Keratinocyte (primary cell): ENCODE data around the gene ALDH3A1. TPM values are rescaled to one million over a fixed set of nuclear protein-coding genes. Genes with fewer than 3 reads are reported as not detected.

ENCODE experiments used
- DNase-seq: peaks from one replicate; pipeline ENCODE4 v3.0.0-alpha.2; 2011; ENCODE audit warnings: low read depth, missing footprints, low spot score
- FAIRE-seq: peaks from 2 replicates; lab custom pipeline; 2011; peaks lifted over from hg19 to GRCh38; lab: Jason Lieb, UNC
- H2AFZ ChIP-seq: 2 replicates; pipeline ENCODE4 v1.6.0; 2012; ENCODE audit warnings: low read length, control low read depth, inconsistent platforms; ENCODE audit not compliant: control insufficient read depth
- H3K27ac ChIP-seq: 2 replicates; pipeline ENCODE4 v1.5.1; 2011; ENCODE audit warnings: low read length; ENCODE audit not compliant: control insufficient read depth, insufficient read depth
- H3K27me3 ChIP-seq: 3 replicates; pipeline ENCODE4 v1.6.0; 2011; ENCODE audit warnings: low read length; ENCODE audit not compliant: control insufficient read depth, insufficient read depth; ENCODE audit errors: extremely low read depth
- H3K36me3 ChIP-seq, 2 experiments: 2 replicates in 1 of 2; 3 replicates in 1 of 2; pipeline ENCODE4 v1.5.1; 2011; ENCODE audit warnings: low read length in 2 of 2, mild to moderate bottlenecking in 1 of 2; ENCODE audit not compliant: control insufficient read depth in 2 of 2, insufficient read depth in 2 of 2; ENCODE audit errors: extremely low read depth in 1 of 2
- H3K4me1 ChIP-seq: 3 replicates; pipeline ENCODE4 v1.5.1; 2011; ENCODE audit warnings: low read length; ENCODE audit not compliant: control insufficient read depth, insufficient read depth; ENCODE audit errors: extremely low read depth
- H3K4me2 ChIP-seq: 3 replicates; pipeline ENCODE4 v1.6.0; 2011; ENCODE audit warnings: low read depth, low read length; ENCODE audit not compliant: control insufficient read depth, insufficient read depth; ENCODE audit errors: extremely low read depth
- H3K4me3 ChIP-seq, 3 experiments: fragments of 200-600 bp in 1 of 3; sonication (generic) in 1 of 3; 2 replicates in 2 of 3; 3 replicates in 1 of 3; pipeline ENCODE4 v1.5.1; 2011 to 2016; ENCODE audit warnings: low read length in 3 of 3, mild to moderate bottlenecking in 3 of 3, control low read depth in 2 of 3, inconsistent platforms in 1 of 3, low read depth in 1 of 3, mixed read lengths in 1 of 3, mixed run types in 1 of 3, moderate library complexity in 1 of 3; ENCODE audit not compliant: control insufficient read depth in 2 of 3, insufficient read depth in 2 of 3; ENCODE audit errors: extremely low read depth in 1 of 3
- H3K79me2 ChIP-seq: 2 replicates; pipeline ENCODE4 v1.6.0; 2012; ENCODE audit warnings: low read length; ENCODE audit not compliant: control insufficient read depth, insufficient read depth
- H3K9ac ChIP-seq: 3 replicates; pipeline ENCODE4 v1.6.0; 2011; ENCODE audit warnings: low read length; ENCODE audit not compliant: control insufficient read depth, insufficient read depth; ENCODE audit errors: extremely low read depth
- H3K9me1 ChIP-seq: 3 replicates; pipeline ENCODE4 v1.6.0; 2011; ENCODE audit warnings: low read length; ENCODE audit not compliant: control insufficient read depth, insufficient read depth; ENCODE audit errors: extremely low read depth
- H3K9me3 ChIP-seq: 2 replicates; pipeline ENCODE4 v1.5.1; 2012; ENCODE audit warnings: low read depth, low read length; ENCODE audit not compliant: control insufficient read depth
- H4K20me1 ChIP-seq: 3 replicates; pipeline ENCODE4 v1.6.0; 2011; ENCODE audit warnings: low read length; ENCODE audit not compliant: control insufficient read depth, insufficient read depth; ENCODE audit errors: extremely low read depth
- EZH2 ChIP-seq: IDR thresholded peaks from one replicate; pipeline ENCODE4 v1.6.1; 2012; ENCODE audit warnings: inconsistent platforms, mild to moderate bottlenecking, low read length, moderate library complexity
- dilution Hi-C: fragments of 300-500 bp; cut with MboI; formaldehyde crosslinking; loops from one replicate; pipeline ENCODE4 v1.7.0; 2020; ENCODE audit warnings: low sequenced_read_pairs; ENCODE audit not compliant: extremely low pct_ligation_motif_present
- polyA plus RNA-seq, 5 experiments: library from polyadenylated mRNA; depleted of rRNA in 3 of 5; stranded (reverse) in 3 of 5; stranded (forward) in 1 of 5; unstranded in 1 of 5; fragments of >200 nt; gene quantifications; 1 replicate in 1 of 5; 2 replicates in 3 of 5; 3 replicates in 1 of 5; pipeline versions ENCODE4 v1.2.1 to v1.2.3, GENCODE V29; 2011 to 2012; ENCODE audit warnings: missing spikeins in 2 of 5, low read depth in 1 of 5, low replicate concordance in 1 of 5
- TF ChIP-seq, protein P1 (sequence below), 3 experiments: IDR thresholded peaks in 1 of 3; conservative IDR thresholded peaks in 1 of 3; optimal IDR thresholded peaks in 1 of 3; 2 replicates in 2 of 3; 3 replicates in 1 of 3; pipeline versions ENCODE3 to v1.5.1; 2011; ENCODE audit warnings: low read length in 3 of 3, mild to moderate bottlenecking in 3 of 3, moderate library complexity in 2 of 3, control low read depth in 1 of 3, inconsistent platforms in 1 of 3; ENCODE audit not compliant: insufficient read depth in 2 of 3; ENCODE audit errors: extremely low read depth in 1 of 3

The ALDH3A1 gene
- polyA plus RNA-seq, 1 donor (not counting 4 experiments of a cell fraction or from before 2014, with no cell fraction given) = 5.8 TPM

- H3K4me2 ChIP-seq = no peak overlapping the region
- H3K9me1 ChIP-seq = no peaks in the 10 kb centered on the region
- peaks cover 14% of the 10 kb centered on the region for H3K4me1 ChIP-seq
- no peak overlapping the region for H3K9ac ChIP-seq
- H3K4me3 ChIP-seq = no peak overlapping the region
- no peaks in the 10 kb centered on the region for H3K27me3 ChIP-seq
- FAIRE-seq (no peak), DNase-seq (no peak)
- TF ChIP-seq EZH2 = no peak
- TF ChIP-seq, protein P1, sequence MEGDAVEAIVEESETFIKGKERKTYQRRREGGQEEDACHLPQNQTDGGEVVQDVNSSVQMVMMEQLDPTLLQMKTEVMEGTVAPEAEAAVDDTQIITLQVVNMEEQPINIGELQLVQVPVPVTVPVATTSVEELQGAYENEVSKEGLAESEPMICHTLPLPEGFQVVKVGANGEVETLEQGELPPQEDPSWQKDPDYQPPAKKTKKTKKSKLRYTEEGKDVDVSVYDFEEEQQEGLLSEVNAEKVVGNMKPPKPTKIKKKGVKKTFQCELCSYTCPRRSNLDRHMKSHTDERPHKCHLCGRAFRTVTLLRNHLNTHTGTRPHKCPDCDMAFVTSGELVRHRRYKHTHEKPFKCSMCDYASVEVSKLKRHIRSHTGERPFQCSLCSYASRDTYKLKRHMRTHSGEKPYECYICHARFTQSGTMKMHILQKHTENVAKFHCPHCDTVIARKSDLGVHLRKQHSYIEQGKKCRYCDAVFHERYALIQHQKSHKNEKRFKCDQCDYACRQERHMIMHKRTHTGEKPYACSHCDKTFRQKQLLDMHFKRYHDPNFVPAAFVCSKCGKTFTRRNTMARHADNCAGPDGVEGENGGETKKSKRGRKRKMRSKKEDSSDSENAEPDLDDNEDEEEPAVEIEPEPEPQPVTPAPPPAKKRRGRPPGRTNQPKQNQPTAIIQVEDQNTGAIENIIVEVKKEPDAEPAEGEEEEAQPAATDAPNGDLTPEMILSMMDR (optimal IDR thresholded peaks at IDR 0.05 in 1 of 3, IDR thresholded peaks at IDR 0.05 in 1 of 3, conservative IDR thresholded peaks at IDR 0.05 in 1 of 3; ENCODE audit: extremely low read depth in 1 of 3, insufficient read depth in 2 of 3, low read length in 3 of 3) = no peak
- no peak overlapping the region for H2AFZ ChIP-seq
- H3K27ac ChIP-seq = no peak overlapping the region
- dilution Hi-C loops = no loop called here
- H3K36me3 ChIP-seq = no peaks in the 10 kb centered on the region
- H4K20me1 ChIP-seq = no peaks in the 10 kb centered on the region
- no peaks in the 10 kb centered on the region for H3K79me2 ChIP-seq
- H3K9me3 ChIP-seq = no peaks in the 10 kb centered on the region
Measured at GRCh38 chr17:19703828-19704613, 44.1 kb downstream of the ALDH3A1 start.

GRCh38 chr17:19703106-19703827 lies 44.8 kb downstream of the ALDH3A1 start:
- Histone ChIP-seq H4K20me1 (no peaks in the 10 kb centered on the region), H3K4me1 (peaks cover 14% of the 10 kb centered on the region), H3K9me3 (no peaks in the 10 kb centered on the region), H3K4me2 (no peak overlapping the region), H2AFZ (no peak overlapping the region), H3K36me3 (no peaks in the 10 kb centered on the region), H3K27me3 (no peaks in the 10 kb centered on the region), H3K9ac (no peak overlapping the region), H3K9me1 (no peaks in the 10 kb centered on the region), H3K27ac (no peak overlapping the region), H3K4me3 (no peak overlapping the region), H3K79me2 (no peaks in the 10 kb centered on the region)
- DNase-seq (no peak), FAIRE-seq (no peak)
- dilution Hi-C loops = no loop called here
- TF ChIP-seq, protein P1 (optimal IDR thresholded peaks at IDR 0.05 in 1 of 3, IDR thresholded peaks at IDR 0.05 in 1 of 3, conservative IDR thresholded peaks at IDR 0.05 in 1 of 3; ENCODE audit: extremely low read depth in 1 of 3, insufficient read depth in 2 of 3, low read length in 3 of 3) = no peak
- no peak for TF ChIP-seq EZH2
